ENCODE data around the gene GRIK4.
A peak's percentile ranks its signal among the peaks of the same experiment; 100 is the strongest.
"Not testable (repeated sequence)": the region's sequence is repeated elsewhere in the genome, so short reads cannot be mapped to it uniquely, and the experiment has no call there.

Gene GRIK4

DNA sequence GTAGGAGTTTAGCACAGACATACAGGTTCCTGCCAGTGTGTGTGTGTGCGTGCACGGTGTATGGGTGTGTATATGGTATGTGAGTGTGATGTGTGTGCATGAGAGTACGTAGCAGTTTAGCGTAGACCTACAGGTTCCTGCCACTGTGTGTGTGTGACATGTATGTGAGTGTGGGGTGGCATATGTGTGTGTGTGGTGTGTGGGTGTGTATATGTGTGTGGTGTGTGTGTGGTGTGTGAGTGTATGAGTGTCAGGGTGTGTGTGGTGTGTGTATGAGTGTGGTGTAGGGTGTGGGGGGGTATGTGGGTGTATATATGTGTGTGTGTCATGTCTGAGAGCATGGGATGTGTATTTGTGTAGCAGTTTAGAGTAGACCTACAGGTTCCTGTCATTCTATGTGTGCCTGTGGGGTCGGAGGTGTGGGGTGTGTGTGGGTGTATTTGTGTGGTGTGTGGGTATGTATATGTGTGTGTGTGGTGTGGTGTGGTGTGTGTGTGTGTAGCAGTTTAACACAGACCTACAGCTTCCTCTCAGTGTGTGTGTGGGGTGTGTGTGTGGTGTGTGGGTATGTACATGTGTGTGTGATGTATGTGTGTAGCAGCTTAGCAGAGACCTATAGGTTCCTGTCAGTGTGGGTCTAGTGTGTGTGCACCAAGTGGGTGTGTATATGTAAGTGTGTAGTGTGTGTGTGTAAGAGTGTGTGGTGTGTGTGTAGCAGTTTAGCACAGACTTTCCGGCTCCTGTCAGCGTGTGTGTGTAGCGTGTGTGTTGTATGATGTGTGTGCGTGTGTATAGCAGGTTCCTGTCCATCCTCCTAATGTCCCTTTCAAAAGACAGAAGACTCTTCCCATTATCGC is 480.5 kb downstream of the GRIK4 start:
- DNase-seq, result no peak

DNA sequence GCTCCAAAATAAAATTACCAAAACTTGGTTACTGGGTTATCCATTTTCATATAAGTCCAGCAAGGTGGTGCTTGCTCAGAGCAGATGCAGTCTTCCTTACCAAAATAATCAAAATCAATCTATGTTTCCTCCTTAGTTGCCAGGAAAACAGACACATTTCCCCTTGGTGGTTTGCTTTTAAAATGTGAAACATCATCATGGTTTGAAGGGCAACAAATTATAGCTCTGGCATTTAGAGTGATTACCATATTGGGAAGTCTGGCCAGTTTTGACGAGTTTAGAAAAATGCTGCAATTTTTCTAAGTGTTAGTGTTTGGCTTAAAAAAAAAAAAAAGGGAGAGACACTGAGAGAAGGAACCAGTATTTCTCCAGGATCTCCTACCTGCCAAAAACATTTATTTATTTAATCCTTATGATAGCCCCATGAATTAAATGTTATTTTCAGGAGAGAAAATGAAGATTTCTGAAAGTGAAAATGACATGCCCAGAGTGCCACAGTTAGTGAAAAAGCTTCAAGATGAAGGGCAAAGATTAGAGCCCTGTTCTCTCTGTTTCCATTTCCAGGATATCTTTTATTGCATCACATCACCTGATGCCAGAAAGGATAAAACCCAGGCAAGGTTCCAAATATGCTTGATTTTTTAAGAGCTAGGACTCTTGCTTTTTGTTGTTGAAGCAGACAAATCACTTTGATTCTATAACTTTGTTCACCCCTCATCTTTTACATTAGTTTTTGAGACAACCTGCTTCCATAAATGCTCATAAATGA is 482.7 kb downstream of the GRIK4 start:
- DNase-seq, result no peak

DNA sequence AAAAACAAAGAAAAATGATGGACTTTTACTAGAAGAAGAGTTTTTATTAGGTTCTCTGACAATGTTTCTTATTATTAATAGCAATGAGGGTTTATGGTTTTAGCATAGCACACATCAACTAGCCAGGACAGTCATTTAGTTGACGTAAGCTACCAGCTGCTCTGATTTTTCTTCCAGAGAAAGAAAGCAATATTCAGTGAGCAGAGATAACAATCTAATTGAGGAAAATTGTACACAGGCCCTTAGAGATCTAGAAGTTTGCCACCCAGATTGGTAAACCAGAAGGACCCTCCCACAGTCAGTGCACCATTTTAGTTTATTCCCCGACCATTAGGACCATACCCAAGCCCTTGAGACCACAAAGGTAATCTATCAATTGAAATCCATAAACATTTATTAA is 483.6 kb downstream of the GRIK4 start:
- DNase-seq, result no peak

DNA sequence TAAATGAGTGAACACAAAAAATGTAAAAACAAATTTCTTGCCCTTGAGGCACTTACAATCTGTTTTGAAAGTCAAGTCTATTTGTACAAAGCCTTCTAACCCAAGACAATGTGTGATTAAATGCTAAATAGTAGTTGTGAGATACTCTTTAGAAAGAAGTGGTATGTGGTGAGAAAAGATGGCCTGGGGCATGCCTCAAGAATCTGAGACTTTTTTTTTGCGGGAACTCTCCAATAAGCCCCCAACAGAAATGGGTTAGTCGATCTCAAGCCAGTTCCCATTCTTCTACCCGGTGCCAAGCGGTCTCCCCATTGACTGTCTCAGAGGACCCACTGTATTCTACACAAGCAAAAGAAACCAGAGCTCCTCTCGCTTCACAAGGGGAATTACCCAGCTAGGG is 485.4 kb downstream of the GRIK4 start:
- no peak for DNase-seq

DNA sequence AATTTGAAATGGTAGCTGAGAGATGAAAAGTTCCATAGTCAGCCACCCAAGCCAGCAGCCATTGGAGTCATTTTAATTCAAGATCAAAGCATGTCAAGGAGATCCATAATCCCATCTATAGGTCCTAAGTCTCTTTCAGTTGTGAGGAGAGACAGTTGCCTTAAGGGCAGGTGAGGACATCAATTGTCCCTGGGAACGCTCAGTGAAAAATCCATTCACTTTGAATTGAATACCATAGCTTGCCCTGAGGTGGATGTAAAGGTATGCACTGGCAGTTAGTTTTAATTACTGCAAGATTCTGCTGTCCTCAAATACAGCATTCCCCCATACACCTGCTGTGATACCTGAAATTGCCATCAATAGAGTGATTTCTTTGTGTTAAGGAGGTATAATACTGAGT is 487.0 kb downstream of the GRIK4 start:
- no peak for DNase-seq

DNA sequence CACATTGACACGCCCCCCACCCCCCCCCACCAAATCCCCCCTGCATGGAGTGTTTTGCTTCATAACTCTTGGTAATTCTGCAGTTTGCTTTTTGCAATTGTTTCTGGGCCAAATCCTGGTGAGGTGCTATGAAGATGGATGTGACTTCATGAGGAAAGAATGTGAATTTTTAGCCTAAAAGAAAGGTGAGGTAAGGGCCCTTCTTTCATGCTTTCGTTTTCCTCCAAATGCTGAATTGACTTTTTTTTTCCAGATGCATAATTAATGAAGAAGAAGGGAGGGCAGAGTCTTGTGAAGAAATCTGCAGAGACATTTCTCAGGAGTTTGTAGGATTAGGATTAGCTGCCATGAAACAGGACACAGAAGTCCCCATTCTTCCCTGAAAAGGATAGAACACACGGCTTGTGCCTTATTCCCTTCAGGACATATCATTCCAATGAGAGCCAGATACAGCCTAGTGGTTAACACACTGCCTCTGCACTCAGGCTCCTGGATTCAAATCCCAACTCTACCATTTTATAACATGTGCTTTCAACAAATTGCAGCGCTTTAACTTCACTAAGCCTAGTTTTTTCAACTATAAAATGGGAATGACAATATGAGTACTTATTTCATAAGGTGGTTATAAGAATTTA is 492.8 kb downstream of the GRIK4 start:
- no peak for DNase-seq

DNA sequence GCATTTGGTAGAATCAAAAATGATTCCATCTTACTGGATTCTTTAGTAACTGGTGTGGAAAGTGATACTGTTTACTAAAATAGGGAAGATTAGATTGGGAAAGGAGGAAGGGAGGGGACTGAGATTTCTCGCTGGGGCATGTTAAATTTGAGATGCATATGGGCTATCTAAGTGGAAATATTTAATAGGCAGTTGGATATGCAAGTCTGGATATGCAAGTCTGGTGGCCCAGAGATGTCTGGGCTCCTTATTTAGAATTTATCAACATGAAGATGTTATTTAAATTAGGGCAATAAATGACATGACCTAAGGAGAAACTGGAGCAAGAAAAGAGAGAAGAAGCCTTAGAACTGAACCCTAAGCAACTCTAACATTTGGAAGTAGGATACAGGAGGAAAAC is 495.4 kb downstream of the GRIK4 start:
- no peak for DNase-seq

DNA sequence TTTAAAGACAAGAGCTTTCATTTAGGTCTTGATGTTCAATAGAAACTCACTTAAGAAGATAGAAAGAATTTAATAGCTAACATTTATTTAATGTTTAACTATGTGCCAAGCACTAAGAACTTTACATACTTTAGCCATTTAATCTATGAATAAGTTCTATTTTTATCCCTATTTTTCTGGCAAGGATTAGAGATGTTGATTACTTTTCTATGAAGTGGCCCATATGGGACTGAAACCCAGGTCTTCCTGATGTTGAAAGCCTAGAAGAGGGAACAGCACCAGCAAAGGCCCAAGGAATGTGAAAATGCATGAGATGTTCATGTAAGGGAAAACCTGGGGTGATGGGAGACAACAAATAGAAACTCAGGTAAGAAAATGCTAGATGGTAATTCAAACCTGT is 497.0 kb downstream of the GRIK4 start:
- no peak for DNase-seq

DNA sequence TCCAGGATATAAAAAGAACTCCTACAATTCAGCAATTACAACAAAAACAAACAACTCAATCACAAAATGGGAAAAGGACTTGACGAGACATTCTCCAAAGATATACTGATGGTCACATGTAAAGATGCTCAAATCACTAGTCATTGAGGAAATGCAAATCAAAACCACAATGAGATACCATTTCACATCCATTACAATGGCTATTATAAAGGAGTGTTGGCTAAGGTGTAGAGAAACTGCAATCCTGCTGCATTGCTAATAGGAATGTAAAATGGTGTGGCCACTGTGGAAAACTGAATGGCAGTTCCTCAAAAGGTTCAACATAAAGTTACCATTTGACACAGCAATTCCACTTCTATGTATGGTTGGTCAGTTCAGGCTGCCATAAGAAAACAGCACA is 500.5 kb downstream of the GRIK4 start:
- DNase-seq, result no peak

DNA sequence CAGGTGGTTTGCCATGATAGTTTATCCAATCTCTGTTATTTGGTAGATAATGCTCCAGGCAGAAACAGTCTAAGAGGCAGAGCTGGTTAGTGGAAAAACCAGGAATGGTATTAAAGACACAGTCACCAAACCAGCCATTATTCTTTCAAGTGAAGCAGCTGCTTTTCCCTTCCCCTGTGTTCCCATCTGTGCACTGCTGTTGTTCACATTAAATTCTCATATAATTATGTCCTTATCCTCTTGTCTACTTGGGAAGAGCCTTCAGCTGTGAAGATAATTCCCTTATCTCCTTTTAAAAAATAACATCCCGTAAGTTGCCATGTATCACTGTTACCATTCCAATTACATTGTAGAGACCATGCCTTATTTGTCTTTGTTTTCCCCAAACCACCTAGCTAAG is 507.2 kb downstream of the GRIK4 start:
- DNase-seq, result no peak

DNA sequence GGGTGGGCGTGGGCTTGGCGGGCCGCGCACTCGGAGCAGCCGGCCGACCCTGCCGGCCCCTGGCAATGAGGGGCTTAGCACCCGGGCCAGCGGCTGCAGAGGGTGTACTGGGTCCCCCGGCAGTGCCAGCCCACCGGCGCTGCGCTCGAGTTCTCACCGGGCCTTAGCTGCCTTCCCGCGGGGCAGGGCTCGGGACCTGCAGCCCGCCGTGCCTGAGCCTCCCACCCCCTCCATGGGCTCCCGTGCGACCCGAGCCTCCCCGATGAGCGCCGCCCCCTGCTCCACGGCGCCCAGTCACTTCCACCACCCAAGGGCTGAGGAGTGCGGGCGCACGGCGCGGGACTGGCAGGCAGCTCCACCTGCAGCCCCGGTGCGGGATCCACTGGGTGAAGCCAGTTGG is 510.2 kb downstream of the GRIK4 start:
- not testable (repeated sequence) for DNase-seq

DNA sequence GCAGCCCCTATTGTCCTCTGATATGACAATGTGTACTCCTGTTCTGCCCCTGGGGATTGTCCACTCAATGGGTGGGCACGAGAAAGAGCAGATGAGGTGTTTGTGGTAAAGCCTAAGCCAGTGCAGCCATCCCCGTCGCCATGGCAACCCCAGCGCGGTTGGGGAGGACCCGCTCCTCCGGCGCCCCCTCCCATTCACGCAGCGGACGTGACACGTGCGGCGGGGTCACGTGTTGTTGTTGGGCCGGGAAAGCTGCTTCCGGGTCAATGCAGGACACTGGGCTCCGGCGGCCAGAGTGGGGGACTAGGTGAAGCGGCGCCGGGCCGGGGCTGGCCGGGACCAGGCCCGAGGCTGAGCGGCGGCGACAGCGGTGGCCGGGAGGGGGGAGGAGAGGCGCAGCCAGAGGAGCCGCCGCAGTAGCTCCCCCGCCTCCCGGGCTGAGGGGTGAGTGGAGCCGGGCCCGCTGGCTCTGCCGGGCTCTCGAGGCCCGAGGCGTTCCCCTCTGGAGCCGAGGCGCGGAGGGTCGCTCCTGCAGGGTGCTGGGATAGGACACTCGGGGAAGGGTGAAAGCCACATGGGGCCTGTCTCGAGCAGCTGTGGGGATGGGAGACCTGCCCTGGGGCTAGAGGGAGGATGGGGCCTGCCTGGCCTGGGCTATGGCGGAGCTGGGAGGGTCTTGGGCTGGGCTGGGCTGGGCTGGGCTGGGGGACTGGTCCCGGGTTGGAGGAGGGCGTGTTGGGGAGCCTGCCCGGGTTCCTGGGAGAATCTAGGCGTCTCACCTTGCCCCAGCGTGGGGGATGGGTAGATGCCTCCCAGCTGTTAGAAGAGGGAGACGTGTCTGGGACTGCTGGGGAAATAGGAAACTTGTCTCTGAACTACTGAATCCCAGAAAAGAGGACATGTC is 512.6 kb downstream of the GRIK4 start, which contains the start of gene TBCEL:
TBCEL (plus strand) TSS at position 255 of the 904 bp plus-strand sequence. CDS start 21,589 bp downstream, outside the sequence.
- DNase-seq, result peak; percentile 90

DNA sequence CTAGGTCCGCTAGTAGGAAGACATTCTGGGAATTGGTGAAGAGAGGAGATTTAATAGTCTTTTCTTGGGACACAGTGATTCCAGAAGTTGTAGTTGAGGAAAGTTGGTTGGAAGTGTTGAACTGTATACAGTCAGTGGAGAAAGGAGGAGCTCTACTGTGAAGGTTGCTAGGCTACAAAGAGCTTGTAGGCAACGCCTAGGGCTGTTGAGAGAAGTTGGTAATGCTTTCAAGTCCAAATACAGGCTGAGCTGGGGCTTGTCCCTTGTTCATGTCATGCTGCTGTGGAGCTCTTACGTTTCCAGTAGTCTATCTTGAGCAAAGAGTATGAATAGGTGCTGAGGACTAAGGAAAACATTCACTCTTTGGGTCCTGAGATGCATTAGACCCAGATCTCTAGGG is 513.4 kb downstream of the GRIK4 start:
- no peak for DNase-seq

DNA sequence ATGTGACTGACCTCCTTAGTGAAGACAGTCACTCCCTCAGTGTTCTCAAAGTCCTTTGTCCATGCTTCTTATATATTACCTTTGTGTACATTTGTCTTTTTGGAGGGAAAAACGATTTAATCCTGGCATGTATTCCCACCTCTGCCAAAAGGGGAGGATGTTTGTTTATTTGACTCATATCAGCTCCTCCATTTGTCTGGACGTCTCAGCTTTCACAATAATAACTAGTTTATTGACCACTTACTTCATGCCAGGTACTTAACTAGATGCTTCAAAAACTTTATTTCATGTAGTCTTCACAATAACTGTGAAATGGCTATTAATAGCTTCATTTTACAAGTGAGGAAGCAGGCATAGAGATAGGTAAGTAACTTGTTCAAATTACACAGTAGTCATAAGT is 517.6 kb downstream of the GRIK4 start:
- no peak for DNase-seq

DNA sequence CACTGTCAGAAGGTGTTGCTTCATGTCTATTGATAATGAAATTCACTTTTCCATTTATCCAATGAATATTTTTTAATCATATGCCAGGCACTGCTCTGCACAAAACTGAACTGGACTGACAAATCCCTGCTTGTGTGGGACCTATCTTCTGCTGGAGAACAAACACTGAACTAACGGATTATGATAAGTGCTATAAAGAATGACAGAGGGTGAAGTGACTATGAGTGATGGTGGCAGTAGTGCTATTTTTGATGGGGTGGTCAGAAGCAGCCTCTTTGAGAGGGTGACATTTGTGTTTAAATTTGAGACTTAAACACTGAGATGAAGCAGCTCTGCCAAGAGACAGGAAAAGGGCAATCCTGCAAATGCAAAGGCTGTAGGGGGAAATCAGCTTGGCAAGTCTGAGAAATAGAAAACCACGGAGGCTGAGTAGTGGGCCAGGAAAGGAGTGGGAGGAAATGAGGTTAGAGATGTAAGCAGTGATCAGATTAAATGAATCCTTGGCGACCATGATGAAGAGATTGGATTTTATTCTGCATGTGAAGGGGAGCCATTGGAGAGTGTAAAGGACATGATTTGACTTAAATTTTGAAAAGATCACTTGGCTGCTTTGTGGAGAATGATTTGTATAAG is 518.4 kb downstream of the GRIK4 start:
- no peak for DNase-seq

DNA sequence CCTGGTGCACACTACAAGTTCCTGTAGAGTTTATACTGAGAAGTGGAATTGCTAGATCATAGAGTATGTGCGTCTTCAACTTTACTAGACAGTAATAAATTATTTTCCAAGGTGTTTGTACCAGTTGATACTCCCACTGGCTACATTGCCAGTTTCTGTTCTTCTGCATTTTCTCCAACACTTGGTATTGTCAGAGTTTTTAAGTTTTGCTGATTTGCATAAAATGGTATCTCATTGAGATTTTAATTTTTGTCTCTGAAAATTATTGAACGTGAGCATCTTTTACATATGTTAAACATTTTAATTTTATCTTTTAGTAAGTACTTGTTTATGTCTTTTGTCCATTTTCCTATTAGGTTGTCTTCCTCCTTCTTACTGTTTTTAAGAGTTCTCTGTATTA is 519.6 kb downstream of the GRIK4 start:
- no peak for DNase-seq

DNA sequence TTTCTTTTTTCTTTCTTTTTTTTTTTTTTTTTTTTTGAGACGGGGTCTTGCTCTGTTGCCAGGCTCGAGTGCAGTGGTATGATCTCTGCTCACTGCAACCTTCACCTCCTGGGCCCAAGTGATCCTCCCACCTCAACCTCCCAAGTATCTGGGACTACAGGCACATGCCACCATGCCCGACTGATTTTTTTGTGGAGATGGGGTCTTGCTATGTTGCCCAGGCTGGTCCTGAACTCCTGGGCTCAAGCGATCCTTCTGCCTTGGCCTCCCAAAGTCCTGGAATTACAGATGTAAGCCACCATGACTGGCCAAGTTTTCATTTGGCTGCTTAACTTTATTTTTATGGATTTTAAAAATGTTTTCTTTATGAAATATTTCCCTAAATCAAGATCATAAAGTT is 520.1 kb downstream of the GRIK4 start:
- DNase-seq, result not testable (repeated sequence)

DNA sequence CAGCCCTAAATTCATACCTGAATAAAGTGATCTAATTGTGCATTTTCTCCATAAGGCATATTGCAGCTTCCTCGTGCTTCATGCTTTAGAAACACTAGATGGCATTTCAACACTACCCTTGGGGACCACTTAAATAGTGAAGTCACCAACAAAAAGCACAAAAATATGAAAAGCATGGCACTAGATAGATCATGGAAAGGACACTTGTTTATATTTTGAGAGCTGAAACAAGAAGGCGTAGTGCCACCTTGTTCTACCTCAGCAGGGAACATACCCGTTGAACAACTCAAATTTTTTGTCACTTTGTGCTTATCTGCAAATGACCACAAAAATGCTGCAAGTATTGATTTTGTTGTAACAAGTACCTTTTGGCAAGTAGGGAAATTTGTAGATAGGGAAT is 521.0 kb downstream of the GRIK4 start:
- DNase-seq, result no peak

DNA sequence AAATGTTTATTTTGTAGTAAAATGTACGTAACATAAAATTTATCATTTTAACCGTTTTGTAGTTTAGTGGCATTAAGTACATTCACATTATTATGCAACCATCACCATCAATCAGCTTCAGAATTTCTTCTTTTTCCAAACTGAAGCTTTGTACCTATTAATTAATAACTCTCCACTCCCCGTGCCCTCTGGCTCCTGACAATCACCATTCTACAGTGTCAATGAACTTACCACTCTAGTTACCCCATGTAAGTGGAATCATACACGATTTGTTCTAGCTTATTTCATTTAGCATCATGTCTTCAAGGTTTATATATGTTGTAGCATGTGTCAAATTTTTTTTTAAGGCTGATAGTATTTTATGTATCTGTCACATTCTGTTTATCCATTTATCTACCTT is 522.1 kb downstream of the GRIK4 start:
- DNase-seq, result no peak

DNA sequence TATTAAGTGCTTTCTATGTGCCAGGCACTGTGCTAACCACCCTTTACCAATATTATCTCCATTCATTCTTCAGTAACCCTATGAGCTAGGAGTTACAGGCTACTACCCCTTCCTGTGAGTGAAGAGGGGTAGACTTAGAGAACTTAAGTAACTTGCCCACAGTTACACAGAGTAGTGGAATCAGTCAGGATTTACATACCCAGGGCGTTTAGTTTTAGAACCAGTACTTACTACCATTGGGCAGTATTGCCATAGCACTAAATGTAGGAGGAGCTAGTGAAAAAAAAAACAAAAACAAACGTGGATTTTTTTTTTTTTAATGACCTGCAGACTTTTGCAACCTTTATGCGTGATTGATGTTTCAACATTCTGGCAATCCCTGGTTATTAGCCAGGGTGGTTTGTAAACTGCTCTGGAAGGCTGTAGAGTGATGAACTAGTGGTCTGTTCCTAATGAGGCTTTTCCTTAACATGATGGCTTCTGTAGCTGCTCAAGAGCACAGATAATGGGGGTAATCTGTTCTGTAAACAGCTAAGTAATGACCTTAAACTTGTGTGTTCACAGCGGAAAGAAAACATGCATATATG is 523.7 kb downstream of the GRIK4 start:
- no peak for DNase-seq

DNA sequence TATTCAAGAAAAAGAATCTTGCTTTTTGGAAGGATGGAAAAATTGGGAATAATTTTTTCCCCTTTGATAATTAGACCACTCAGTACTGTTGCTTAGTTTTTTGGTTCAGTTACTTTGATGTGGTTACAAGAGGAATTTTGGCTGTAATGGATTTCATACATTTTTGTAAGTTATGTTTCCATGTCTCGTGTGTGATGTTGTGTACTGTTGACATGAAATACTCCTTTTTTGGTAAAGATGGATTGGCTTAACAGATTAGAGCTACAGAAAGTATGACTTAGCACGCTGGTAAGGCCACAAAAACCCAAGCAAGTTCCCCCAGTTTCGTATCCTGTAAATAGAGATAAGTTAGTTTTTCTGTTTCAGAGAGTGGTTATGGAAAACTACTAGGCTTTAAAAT is 524.2 kb downstream of the GRIK4 start:
- no peak for DNase-seq

DNA sequence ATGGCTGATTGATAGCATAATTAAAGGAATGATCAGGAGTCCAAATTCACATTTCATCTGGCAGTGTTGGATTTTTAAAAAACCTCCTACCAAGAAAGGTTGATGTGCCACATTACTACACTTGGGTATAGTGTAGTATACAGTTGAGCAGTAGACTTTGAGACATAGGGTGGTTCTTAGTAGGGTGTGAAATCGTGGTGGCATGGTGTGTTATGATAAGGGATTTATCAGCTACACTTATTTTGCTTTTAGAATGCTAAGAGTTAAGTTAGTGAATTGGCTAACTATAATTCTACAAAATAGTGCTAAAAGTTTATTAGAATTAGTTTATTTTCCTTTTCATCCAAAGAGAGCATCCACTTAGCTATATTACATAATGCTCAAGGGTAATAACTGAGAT is 525.5 kb downstream of the GRIK4 start:
- no peak for DNase-seq
